GM19240 (cell line): ENCODE measurements around the gene FBXO40.

Experiments used
- DNase-seq: peaks from one replicate; pipeline ENCODE4 v3.0.0; 2011; ENCODE audit warnings: low spot score; ENCODE audit not compliant: insufficient read length

FBXO40 gene

GRCh38 chr3:121606106-121606505 is 12.9 kb downstream of the FBXO40 start:
- no peak for DNase-seq

- no peak for DNase-seq
Observed at GRCh38 chr3:121619691-121620090, 26.5 kb downstream of the FBXO40 start.

- no peak for DNase-seq
Observed at GRCh38 chr3:121621491-121621890, 28.3 kb downstream of the FBXO40 start.

GRCh38 chr3:121624147-121624899 is 31.1 kb downstream of the FBXO40 start:
- no peak for DNase-seq

GRCh38 chr3:121626495-121626894 is 33.3 kb downstream of the FBXO40 start:
- DNase-seq, result no peak

GRCh38 chr3:121627211-121627610 is 34.0 kb downstream of the FBXO40 start:
- DNase-seq, result no peak

GRCh38 chr3:121627622-121628021 is 34.4 kb downstream of the FBXO40 start:
- DNase-seq, result no peak

- DNase-seq, result no peak
Observed at GRCh38 chr3:121629601-121630000, 36.4 kb downstream of the FBXO40 start.

GRCh38 chr3:121630355-121630754 is 37.2 kb downstream of the FBXO40 start:
- DNase-seq, result no peak

GRCh38 chr3:121637922-121638321 is 44.7 kb downstream of the FBXO40 start:
- no peak for DNase-seq

- no peak for DNase-seq
Observed at GRCh38 chr3:121641127-121641526, 47.9 kb downstream of the FBXO40 start.

- DNase-seq, result no peak
Observed at GRCh38 chr3:121642601-121643314, 49.6 kb downstream of the FBXO40 start.

GRCh38 chr3:121645054-121645453 is 51.9 kb downstream of the FBXO40 start:
- no peak for DNase-seq

GRCh38 chr3:121648219-121648958 is 55.2 kb downstream of the FBXO40 start:
- DNase-seq, result no peak

GRCh38 chr3:121649645-121650044 is 56.5 kb downstream of the FBXO40 start:
- DNase-seq, result no peak

- no peak for DNase-seq
Observed at GRCh38 chr3:121651684-121652083, 58.5 kb downstream of the FBXO40 start.

- DNase-seq, result no peak
Observed at GRCh38 chr3:121654493-121655385, 61.6 kb downstream of the FBXO40 start.

- DNase-seq, result no peak
Observed at GRCh38 chr3:121658716-121659435, 65.7 kb downstream of the FBXO40 start.

GRCh38 chr3:121659586-121659985 is 66.4 kb downstream of the FBXO40 start:
- DNase-seq, result no peak

GRCh38 chr3:121660356-121661171 is 67.4 kb downstream of the FBXO40 start, which contains the start of gene HCLS1:
HCLS1 (minus strand) TSS chr3:121660903; CDS start chr3:121658347, 2,556 bp downstream.
- DNase-seq, result peak; percentile 57
